Bronchial epithelial cell (primary cell): ENCODE data around the gene WDR83. TPM values are rescaled to one million over a fixed set of nuclear protein-coding genes. Genes with fewer than 3 reads are reported as not detected.
A peak's percentile ranks its signal among the peaks of the same experiment; 100 is the strongest.

Experiments used
- DNase-seq: peaks from one replicate; pipeline ENCODE4 v3.0.0-alpha.2; 2010; ENCODE audit warnings: low read depth
- FAIRE-seq: peaks from 2 replicates; lab custom pipeline; 2011; peaks lifted over from hg19 to GRCh38; lab: Jason Lieb, UNC
- H3K27me3 ChIP-seq: 2 replicates; pipeline ENCODE4 v1.5.1; 2011; ENCODE audit warnings: low read length; ENCODE audit not compliant: control insufficient read depth, insufficient read depth
- H3K36me3 ChIP-seq: 2 replicates; pipeline ENCODE4 v1.5.1; 2011; ENCODE audit warnings: low read length; ENCODE audit not compliant: control insufficient read depth, insufficient read depth
- H3K4me3 ChIP-seq: 2 replicates; pipeline ENCODE4 v1.5.1; 2011; ENCODE audit warnings: mild to moderate bottlenecking, low read depth, low read length, control low read depth
- total RNA-seq: library from RNA; depleted of rRNA; stranded (reverse); fragments of >200 nt; gene quantifications from 2 replicates; pipeline ENCODE4 v1.2.1, GENCODE V29; 2014
- TF ChIP-seq, protein P1 (sequence below): IDR thresholded peaks from 2 replicates; pipeline ENCODE4 v1.5.1; 2011; ENCODE audit warnings: mild to moderate bottlenecking, moderate library complexity, low read length, control low read depth, inconsistent platforms; ENCODE audit not compliant: insufficient read depth, severe bottlenecking

WDR83 gene
- total RNA-seq, 1 donor from 2014 or later, result 21.1 TPM

DNA sequence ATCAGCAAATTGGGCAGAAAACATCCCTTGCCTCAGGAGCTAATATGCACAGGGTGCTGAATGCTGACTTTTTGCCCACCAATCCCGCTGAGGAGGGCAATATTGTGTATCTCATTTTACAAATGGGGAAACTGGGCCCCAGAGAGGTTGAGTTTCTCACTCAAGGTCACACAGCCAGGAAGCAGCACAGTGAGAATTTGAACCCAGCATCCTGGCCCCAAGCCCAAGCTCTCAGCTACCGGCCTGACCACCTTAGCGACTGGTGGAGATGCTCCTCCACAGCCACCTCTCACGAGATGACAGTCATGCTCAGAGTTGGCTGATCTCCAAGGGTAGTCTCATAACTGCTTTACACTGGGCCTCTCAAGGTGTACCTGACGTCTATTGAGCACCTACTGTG lies 26.4 kb downstream of the WDR83 start:
- DNase-seq, result no peak
- TF ChIP-seq, protein P1, sequence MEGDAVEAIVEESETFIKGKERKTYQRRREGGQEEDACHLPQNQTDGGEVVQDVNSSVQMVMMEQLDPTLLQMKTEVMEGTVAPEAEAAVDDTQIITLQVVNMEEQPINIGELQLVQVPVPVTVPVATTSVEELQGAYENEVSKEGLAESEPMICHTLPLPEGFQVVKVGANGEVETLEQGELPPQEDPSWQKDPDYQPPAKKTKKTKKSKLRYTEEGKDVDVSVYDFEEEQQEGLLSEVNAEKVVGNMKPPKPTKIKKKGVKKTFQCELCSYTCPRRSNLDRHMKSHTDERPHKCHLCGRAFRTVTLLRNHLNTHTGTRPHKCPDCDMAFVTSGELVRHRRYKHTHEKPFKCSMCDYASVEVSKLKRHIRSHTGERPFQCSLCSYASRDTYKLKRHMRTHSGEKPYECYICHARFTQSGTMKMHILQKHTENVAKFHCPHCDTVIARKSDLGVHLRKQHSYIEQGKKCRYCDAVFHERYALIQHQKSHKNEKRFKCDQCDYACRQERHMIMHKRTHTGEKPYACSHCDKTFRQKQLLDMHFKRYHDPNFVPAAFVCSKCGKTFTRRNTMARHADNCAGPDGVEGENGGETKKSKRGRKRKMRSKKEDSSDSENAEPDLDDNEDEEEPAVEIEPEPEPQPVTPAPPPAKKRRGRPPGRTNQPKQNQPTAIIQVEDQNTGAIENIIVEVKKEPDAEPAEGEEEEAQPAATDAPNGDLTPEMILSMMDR, result no peak
- FAIRE-seq, result no peak
- no peaks in the 10 kb centered on the region for H3K27me3 ChIP-seq
- H3K4me3 ChIP-seq, result no peak overlapping the region
- peaks cover 10% of the 10 kb centered on the region for H3K36me3 ChIP-seq

DNA sequence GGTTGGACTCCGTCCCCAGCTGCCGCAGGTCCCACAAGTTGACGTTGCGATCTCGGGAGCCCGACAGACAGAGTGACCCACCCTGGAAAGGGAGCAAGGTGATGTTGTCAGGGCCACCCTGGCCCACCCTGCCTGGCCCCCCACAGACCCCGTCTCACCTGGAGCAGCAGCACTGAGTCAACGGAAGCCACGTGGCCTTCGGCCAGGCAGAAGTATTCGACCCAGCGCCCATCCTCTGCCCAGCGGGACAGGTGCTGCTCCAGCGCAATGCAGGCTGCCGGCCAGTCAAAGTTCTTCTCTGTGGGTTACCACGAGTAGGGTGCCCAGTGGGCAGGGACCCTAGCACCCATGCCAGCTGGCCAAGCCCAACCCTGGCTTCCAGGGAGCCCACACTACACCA lies 28.0 kb downstream of the WDR83 start:
- peaks cover 4% of the 10 kb centered on the region for H3K36me3 ChIP-seq
- no peak overlapping the region for H3K4me3 ChIP-seq
- no peak for FAIRE-seq
- no peak for DNase-seq
- TF ChIP-seq, protein P1, result no peak
- H3K27me3 ChIP-seq, result no peaks in the 10 kb centered on the region

DNA sequence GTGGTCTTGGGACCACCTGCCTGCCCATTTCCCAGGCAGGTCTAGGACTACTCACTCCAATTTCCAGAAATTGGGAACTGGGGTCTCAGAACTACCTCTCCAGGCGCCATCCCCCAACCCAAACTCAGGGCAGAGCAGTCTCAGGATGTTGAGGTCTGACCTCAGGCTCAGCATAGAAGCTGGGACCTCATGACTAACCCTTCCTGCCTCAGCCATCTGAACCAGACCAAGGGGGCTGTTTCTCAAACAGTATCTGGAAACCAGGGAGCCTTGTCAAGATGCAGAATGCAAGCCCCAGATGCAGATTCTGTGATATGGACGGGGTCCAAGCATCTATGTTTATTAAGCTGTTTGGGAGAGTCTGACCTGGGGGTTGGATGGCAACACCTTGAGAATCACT lies 28.5 kb downstream of the WDR83 start:
- Histone ChIP-seq H3K36me3 (peaks cover 4% of the 10 kb centered on the region), H3K27me3 (no peaks in the 10 kb centered on the region), H3K4me3 (no peak overlapping the region)
- TF ChIP-seq, protein P1, result no peak
- DNase-seq (no peak), FAIRE-seq (no peak)

DNA sequence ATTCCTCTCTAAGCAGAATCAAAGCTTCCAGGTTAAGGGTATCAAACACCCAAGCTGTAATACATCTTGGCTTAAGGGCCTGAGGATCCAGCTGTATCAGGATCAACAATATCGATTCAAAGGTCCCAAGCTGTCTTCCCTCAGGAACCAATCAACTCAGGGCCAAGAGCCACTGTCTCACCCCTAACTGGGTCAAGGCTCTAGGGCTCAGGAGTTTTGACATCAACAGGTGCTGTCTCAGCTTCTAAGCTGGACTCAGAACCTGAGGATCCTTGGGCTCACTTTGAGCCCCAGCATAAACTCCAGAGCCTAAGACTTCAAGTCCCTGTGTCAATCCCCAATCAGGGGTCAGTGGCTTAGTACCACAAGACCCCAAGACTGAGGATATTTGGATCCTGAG lies 28.9 kb downstream of the WDR83 start:
- Histone ChIP-seq H3K27me3 (no peaks in the 10 kb centered on the region), H3K4me3 (peak overlapping the region; percentile 85), H3K36me3 (peaks cover 4% of the 10 kb centered on the region)
- no peak for FAIRE-seq
- TF ChIP-seq, protein P1, result no peak
- DNase-seq, result no peak

DNA sequence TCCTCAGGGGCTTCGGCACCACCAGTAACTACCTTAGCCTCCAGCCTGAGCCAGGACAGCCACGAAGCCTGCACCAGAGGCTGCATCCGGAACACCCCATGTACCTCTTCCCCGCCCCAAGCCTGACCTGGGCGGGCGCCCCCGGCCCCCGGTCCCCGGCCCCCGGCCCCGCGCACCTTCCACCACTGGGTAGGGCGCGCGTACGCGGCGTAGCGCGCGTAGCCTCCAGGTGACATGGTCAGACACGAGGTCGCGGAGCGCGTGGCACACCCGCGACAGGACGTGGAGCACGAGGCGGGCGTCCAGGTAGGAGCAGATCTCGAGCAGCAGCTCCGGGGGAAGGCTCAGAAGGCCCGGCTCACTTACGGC lies 29.4 kb downstream of the WDR83 start:
- FAIRE-seq (no peak), DNase-seq (no peak)
- H3K36me3 ChIP-seq, result peaks cover 6% of the 10 kb centered on the region
- no peaks in the 10 kb centered on the region for H3K27me3 ChIP-seq
- TF ChIP-seq, protein P1, result no peak
- H3K4me3 ChIP-seq, result peak overlapping the region; percentile 85
